ENCODE data around the gene TMEM222. TPM values are rescaled to one million over a fixed set of nuclear protein-coding genes. Genes with fewer than 3 reads are reported as not detected.

TMEM222 gene
- total RNA-seq, 1 donor from 2014 or later = 50.0 TPM

- no peak overlapping the region for H3K27ac Mint-ChIP-seq (ENCODE audit: unreplicated experiment)
- TF ChIP-seq CTCF (IDR thresholded peaks at IDR 0.05; ENCODE audit: partially characterized antibody, unreplicated experiment) = no peak
- H3K9me3 Mint-ChIP-seq (ENCODE audit: unreplicated experiment) = no peaks in the 10 kb centered on the region
- no peak overlapping the region for H3K4me3 Mint-ChIP-seq (ENCODE audit: unreplicated experiment)
- no peaks in the 10 kb centered on the region for H3K4me1 Mint-ChIP-seq (ENCODE audit: low read depth, unreplicated experiment)
- H3K36me3 Mint-ChIP-seq (ENCODE audit: unreplicated experiment) = no peaks in the 10 kb centered on the region
- DNase-seq = no peak
- peaks cover 2% of the 10 kb centered on the region for H3K27me3 Mint-ChIP-seq (ENCODE audit: unreplicated experiment)
Measured at GRCh38 chr1:27353166-27353565, 31.2 kb downstream of the TMEM222 start.

GRCh38 chr1:27353629-27354028 is 31.7 kb downstream of the TMEM222 start:
- DNase-seq = no peak
- TF ChIP-seq CTCF (IDR thresholded peaks at IDR 0.05; ENCODE audit: partially characterized antibody, unreplicated experiment) = no peak
- Mint-ChIP-seq H3K27me3 (ENCODE audit: unreplicated experiment) (peaks cover 2% of the 10 kb centered on the region), H3K4me3 (ENCODE audit: unreplicated experiment) (no peak overlapping the region), H3K27ac (ENCODE audit: unreplicated experiment) (no peak overlapping the region), H3K4me1 (ENCODE audit: low read depth, unreplicated experiment) (no peaks in the 10 kb centered on the region), H3K9me3 (ENCODE audit: unreplicated experiment) (no peaks in the 10 kb centered on the region), H3K36me3 (ENCODE audit: unreplicated experiment) (no peaks in the 10 kb centered on the region)

GRCh38 chr1:27355683-27356082 is 33.7 kb downstream of the TMEM222 start:
- Mint-ChIP-seq H3K27me3 (ENCODE audit: unreplicated experiment) (peaks cover 9% of the 10 kb centered on the region), H3K36me3 (ENCODE audit: unreplicated experiment) (no peaks in the 10 kb centered on the region), H3K27ac (ENCODE audit: unreplicated experiment) (no peak overlapping the region), H3K4me1 (ENCODE audit: low read depth, unreplicated experiment) (peaks cover 4% of the 10 kb centered on the region), H3K9me3 (ENCODE audit: unreplicated experiment) (peaks cover 5% of the 10 kb centered on the region), H3K4me3 (ENCODE audit: unreplicated experiment) (no peak overlapping the region)
- no peak for TF ChIP-seq CTCF (IDR thresholded peaks at IDR 0.05; ENCODE audit: partially characterized antibody, unreplicated experiment)
- no peak for DNase-seq

- Mint-ChIP-seq H3K27ac (ENCODE audit: unreplicated experiment) (no peak overlapping the region), H3K27me3 (ENCODE audit: unreplicated experiment) (peaks cover 9% of the 10 kb centered on the region), H3K9me3 (ENCODE audit: unreplicated experiment) (peaks cover 5% of the 10 kb centered on the region), H3K4me1 (ENCODE audit: low read depth, unreplicated experiment) (peaks cover 4% of the 10 kb centered on the region), H3K36me3 (ENCODE audit: unreplicated experiment) (no peaks in the 10 kb centered on the region), H3K4me3 (ENCODE audit: unreplicated experiment) (no peak overlapping the region)
- TF ChIP-seq CTCF (IDR thresholded peaks at IDR 0.05; ENCODE audit: partially characterized antibody, unreplicated experiment) = no peak
- no peak for DNase-seq
Measured at GRCh38 chr1:27356277-27356618, 34.3 kb downstream of the TMEM222 start.

- no peaks in the 10 kb centered on the region for H3K36me3 Mint-ChIP-seq (ENCODE audit: unreplicated experiment)
- peak; percentile 33 for DNase-seq
- TF ChIP-seq CTCF (IDR thresholded peaks at IDR 0.05; ENCODE audit: partially characterized antibody, unreplicated experiment) = no peak
- no peak overlapping the region for H3K4me3 Mint-ChIP-seq (ENCODE audit: unreplicated experiment)
- peaks cover 5% of the 10 kb centered on the region for H3K9me3 Mint-ChIP-seq (ENCODE audit: unreplicated experiment)
- H3K4me1 Mint-ChIP-seq (ENCODE audit: low read depth, unreplicated experiment) = peaks cover 4% of the 10 kb centered on the region
- H3K27ac Mint-ChIP-seq (ENCODE audit: unreplicated experiment) = no peak overlapping the region
- peaks cover 9% of the 10 kb centered on the region for H3K27me3 Mint-ChIP-seq (ENCODE audit: unreplicated experiment)
Measured at GRCh38 chr1:27356619-27357280, 34.8 kb downstream of the TMEM222 start.
